Ovary (tissue), 3 donors: ENCODE results near the gene TSPEAR.

Source experiments
- EP300 ChIP-seq: sonication (generic); formaldehyde crosslinking; IDR thresholded peaks from one replicate; pipeline ENCODE4 v1.6.1; 2017; ENCODE audit warnings: antibody characterized with exemption
- POLR2A ChIP-seq: fragments of 450-650 bp; IDR thresholded peaks from one replicate; pipeline ENCODE4 v1.6.1; 2017; ENCODE audit warnings: antibody characterized with exemption, mild to moderate bottlenecking, moderate library complexity
- TF ChIP-seq, protein P1 (sequence below), 3 donors: fragments of 450-650 bp in 2 of 3; fragments of 200-600 bp in 1 of 3; IDR thresholded peaks; one replicate each; pipeline versions ENCODE4 v1.5.1 to v1.8.0; 2016 to 2022; ENCODE audit warnings: antibody characterized with exemption in 3 of 3, mild to moderate bottlenecking in 1 of 3
- donor health status: DM: no; HTN: no; CAD: no.

DNA sequence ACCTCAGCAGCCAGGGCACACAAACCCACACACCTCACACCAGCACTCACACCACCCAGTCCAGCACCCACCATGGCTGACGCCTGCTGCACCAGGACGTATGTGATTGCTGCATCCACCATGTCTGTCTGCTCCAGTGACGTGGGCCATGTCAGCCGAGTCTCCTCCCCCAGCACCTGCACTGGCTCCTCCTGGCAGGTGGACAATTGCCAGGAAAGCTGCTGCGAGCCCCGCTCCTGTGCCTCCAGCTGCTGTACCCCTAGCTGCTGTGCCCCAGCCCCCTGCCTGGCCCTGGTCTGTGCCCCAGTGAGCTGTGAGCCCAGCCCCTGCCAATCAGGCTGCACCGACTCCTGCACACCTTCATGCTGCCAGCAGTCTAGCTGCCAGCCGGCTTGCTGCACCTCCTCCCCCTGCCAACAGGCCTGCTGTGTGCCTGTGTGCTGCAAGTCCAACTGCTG lies 99.3 kb downstream of the TSPEAR start, which contains the start of gene KRTAP10-8:
- TF ChIP-seq, protein P1, sequence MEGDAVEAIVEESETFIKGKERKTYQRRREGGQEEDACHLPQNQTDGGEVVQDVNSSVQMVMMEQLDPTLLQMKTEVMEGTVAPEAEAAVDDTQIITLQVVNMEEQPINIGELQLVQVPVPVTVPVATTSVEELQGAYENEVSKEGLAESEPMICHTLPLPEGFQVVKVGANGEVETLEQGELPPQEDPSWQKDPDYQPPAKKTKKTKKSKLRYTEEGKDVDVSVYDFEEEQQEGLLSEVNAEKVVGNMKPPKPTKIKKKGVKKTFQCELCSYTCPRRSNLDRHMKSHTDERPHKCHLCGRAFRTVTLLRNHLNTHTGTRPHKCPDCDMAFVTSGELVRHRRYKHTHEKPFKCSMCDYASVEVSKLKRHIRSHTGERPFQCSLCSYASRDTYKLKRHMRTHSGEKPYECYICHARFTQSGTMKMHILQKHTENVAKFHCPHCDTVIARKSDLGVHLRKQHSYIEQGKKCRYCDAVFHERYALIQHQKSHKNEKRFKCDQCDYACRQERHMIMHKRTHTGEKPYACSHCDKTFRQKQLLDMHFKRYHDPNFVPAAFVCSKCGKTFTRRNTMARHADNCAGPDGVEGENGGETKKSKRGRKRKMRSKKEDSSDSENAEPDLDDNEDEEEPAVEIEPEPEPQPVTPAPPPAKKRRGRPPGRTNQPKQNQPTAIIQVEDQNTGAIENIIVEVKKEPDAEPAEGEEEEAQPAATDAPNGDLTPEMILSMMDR (IDR thresholded peaks at IDR 0.05) = no peak
- TF ChIP-seq POLR2A (no peak), EP300 (no peak)
